HCT116 (cell line): ENCODE results near the gene PARM1. TPM values are rescaled to one million over a fixed set of nuclear protein-coding genes. Genes with fewer than 3 reads are reported as not detected.

Source experiments
- ATAC-seq: fragments of 200-7000 bp; cut with Tn5 transposase; 2 replicates; pipeline ENCODE4 v1.9.1; 2020; ENCODE audit warnings: mild to moderate bottlenecking, moderate library complexity
- BruUV-seq: library from RNA; stranded (reverse); fragments of 400-500 nt; replicated peaks from 2 replicates; lab custom pipeline; 2021; lab: Mats Ljungman, UMichigan
- CTCF ChIA-PET: fragments of 300-600 bp; sonication (Branson Sonifier 250); formaldehyde crosslinking; loops from one replicate; lab custom pipeline; 2021; ENCODE audit warnings: antibody characterized with exemption; lab: Charles Lee
- POLR2A ChIA-PET: fragments of 300-600, 350-600 bp; sonication (Branson Sonifier 250); formaldehyde crosslinking; loops from one replicate; lab custom pipeline; 2021; ENCODE audit warnings: antibody characterized with exemption; lab: Charles Lee
- RAD21 ChIA-PET, 2 experiments: fragments of 300-600 bp; sonication (Branson Sonifier 250); formaldehyde crosslinking; loops; one replicate each; lab custom pipeline; 2023; ENCODE audit warnings: low total read pairs in 2 of 2; ENCODE audit not compliant: uncharacterized antibody in 2 of 2, unreplicated experiment in 2 of 2, low non-redundant PET in 1 of 2; lab: Charles Lee
- DNase-seq: peaks from one replicate; pipeline ENCODE4 v3.0.0-alpha.2; 2010; ENCODE audit warnings: low read depth, low spot score
- H2AFZ ChIP-seq: fragments of 200-600 bp; shearing (Covaris generic), sonication (generic); 2 replicates; pipeline ENCODE4 v1.6.1; 2017; ENCODE audit warnings: low read depth, mixed run types, mixed read lengths, antibody characterized with exemption, low read length; ENCODE audit not compliant: poor library complexity, severe bottlenecking
- H3K27ac ChIP-seq: 2 replicates; pipeline ENCODE4 v1.5.1; 2012; ENCODE audit warnings: low read depth, low read length
- H3K27me3 ChIP-seq: fragments of 200-600 bp; sonication (generic); 2 replicates; pipeline ENCODE4 v1.6.1; 2016; ENCODE audit warnings: mixed run types, low read length, mixed read lengths; ENCODE audit not compliant: insufficient read depth
- H3K36me3 ChIP-seq, 2 experiments: fragments of 200-500 bp in 1 of 2; fragments of 200-600 bp in 1 of 2; sonication (Bioruptor generic) in 1 of 2; sonication (generic) in 1 of 2; 2 replicates each; pipeline versions ENCODE4 v1.5.1 to v1.6.1; 2014 to 2016; ENCODE audit warnings: low read length in 2 of 2, inconsistent platforms in 1 of 2, mixed read lengths in 1 of 2, mixed run types in 1 of 2; ENCODE audit not compliant: insufficient read depth in 2 of 2, control insufficient read depth in 1 of 2
- H3K4me1 ChIP-seq, 2 experiments: fragments of 200-600 bp in 1 of 2; sonication (generic) in 1 of 2; 2 replicates each; pipeline versions ENCODE4 v1.5.1 to v1.6.1; 2012 to 2017; ENCODE audit warnings: low read length in 2 of 2, inconsistent platforms in 1 of 2, mild to moderate bottlenecking in 1 of 2, mixed read lengths in 1 of 2, mixed run types in 1 of 2, moderate library complexity in 1 of 2; ENCODE audit not compliant: insufficient read depth in 2 of 2, control insufficient read depth in 1 of 2
- H3K4me2 ChIP-seq: fragments of 200-600 bp; sonication (generic); 2 replicates; pipeline ENCODE4 v1.6.1; 2017; ENCODE audit warnings: mixed run types, low read length, mixed read lengths
- H3K4me3 ChIP-seq, 2 experiments: fragments of 200-600 bp in 1 of 2; sonication (generic) in 1 of 2; replicated peaks in 1 of 2; 2 replicates each; pipeline ENCODE4 v1.5.1; 2011 to 2016; ENCODE audit warnings: low read length in 2 of 2, control low read depth in 1 of 2, low read depth in 1 of 2, mild to moderate bottlenecking in 1 of 2, mixed read lengths in 1 of 2, mixed run types in 1 of 2
- H3K79me2 ChIP-seq: fragments of 200-600 bp; sonication (generic); 2 replicates; pipeline ENCODE4 v1.6.1; 2017; ENCODE audit warnings: mild to moderate bottlenecking, mixed run types, low read length, moderate library complexity, mixed read lengths; ENCODE audit not compliant: insufficient read depth
- H3K9ac ChIP-seq: fragments of 200-600 bp; sonication (generic); 2 replicates; pipeline ENCODE4 v1.6.1; 2016; ENCODE audit warnings: low read length, mixed read lengths
- H3K9me2 ChIP-seq: fragments of 200-600 bp; sonication (generic), shearing (Covaris generic); 2 replicates; pipeline ENCODE4 v1.6.1; 2017; ENCODE audit warnings: mixed run types, mild to moderate bottlenecking, moderate library complexity; ENCODE audit not compliant: insufficient read depth
- H3K9me3 ChIP-seq, 2 experiments: fragments of 200-500 bp in 1 of 2; fragments of 200-600 bp in 1 of 2; sonication (Bioruptor generic) in 1 of 2; sonication (generic) in 1 of 2; 2 replicates each; pipeline ENCODE4 v1.6.1; 2014 to 2017; ENCODE audit warnings: low read length in 2 of 2, mixed read lengths in 2 of 2, inconsistent platforms in 1 of 2, low read depth in 1 of 2, mild to moderate bottlenecking in 1 of 2, mixed run types in 1 of 2, moderate library complexity in 1 of 2; ENCODE audit not compliant: control insufficient read depth in 1 of 2, insufficient read depth in 1 of 2
- H4K20me1 ChIP-seq: fragments of 200-600 bp; sonication (generic), shearing (Covaris generic); 2 replicates; pipeline ENCODE4 v1.6.1; 2017; ENCODE audit warnings: mixed run types, mild to moderate bottlenecking, moderate library complexity; ENCODE audit not compliant: insufficient read depth
- CEBPB ChIP-seq: IDR thresholded peaks from 2 replicates; pipeline ENCODE4 v1.6.1; 2012; ENCODE audit warnings: low read depth
- EGR1 ChIP-seq: IDR thresholded peaks from 2 replicates; pipeline ENCODE4 v1.6.1; 2012; ENCODE audit warnings: low read depth
- EZH2 ChIP-seq: fragments of 200-600 bp; sonication (generic); IDR thresholded peaks from 2 replicates; pipeline ENCODE4 v1.6.1; 2017; ENCODE audit warnings: antibody characterized with exemption, mixed run types
- FOSL1 ChIP-seq: IDR thresholded peaks from 2 replicates; pipeline ENCODE4 v1.6.1; 2012; ENCODE audit warnings: low read depth
- POLR2A ChIP-seq: IDR thresholded peaks from 2 replicates; pipeline ENCODE4 v1.7.0; 2011; ENCODE audit warnings: borderline replicate concordance; ENCODE audit not compliant: insufficient read depth, insufficient read length; ENCODE audit errors: extremely low read depth
- POLR2AphosphoS5 ChIP-seq: IDR thresholded peaks from 2 replicates; pipeline ENCODE4 v1.6.1; 2011; ENCODE audit warnings: mild to moderate bottlenecking, low read depth, low read length, moderate library complexity
- SIN3A ChIP-seq: IDR thresholded peaks from 2 replicates; pipeline ENCODE4 v1.6.1; 2012; ENCODE audit warnings: low read depth
- SP1 ChIP-seq: IDR thresholded peaks from 2 replicates; pipeline ENCODE4 v1.6.1; 2012; ENCODE audit warnings: low read depth
- SRF ChIP-seq: IDR thresholded peaks from 2 replicates; pipeline ENCODE4 v1.6.1; 2012; ENCODE audit warnings: low read depth
- TCF7L2 ChIP-seq: IDR thresholded peaks from 2 replicates; pipeline ENCODE4 v1.7.0; 2011; ENCODE audit warnings: borderline replicate concordance, inconsistent platforms; ENCODE audit not compliant: insufficient read depth, insufficient read length; ENCODE audit errors: extremely low read depth
- ZFX ChIP-seq: fragments of 450-650 bp; IDR thresholded peaks from 2 replicates; pipeline ENCODE4 v1.6.1; 2017
- ZNF274 ChIP-seq: fragments of 200-500 bp; sonication (Bioruptor generic); IDR thresholded peaks from 2 replicates; pipeline ENCODE4 v1.6.1; 2014; ENCODE audit warnings: mild to moderate bottlenecking, low read depth, low read length, inconsistent platforms
- intact Hi-C: fragments of 100-400 bp; cut with micrococcal nuclease; formaldehyde crosslinking; loops from 2 replicates; pipeline ENCODE4 v1.10.0; 2022
- total RNA-seq: library from RNA; stranded (reverse); gene quantifications from one replicate; pipeline ENCODE4 v1.2.1, GENCODE V29; 2021; ENCODE audit not compliant: unreplicated experiment
- TF ChIP-seq, protein P1 (sequence below): IDR thresholded peaks from 2 replicates; pipeline ENCODE4 v1.6.1; 2011; ENCODE audit warnings: mild to moderate bottlenecking, low read length, moderate library complexity; ENCODE audit not compliant: insufficient replicate concordance; ENCODE audit errors: extremely low read depth
- TF ChIP-seq, protein P2 (sequence below): IDR thresholded peaks from 2 replicates; pipeline ENCODE4 v1.6.1; 2012; ENCODE audit warnings: low read depth
- TF ChIP-seq, protein P3 (sequence below), 3 experiments: fragments of 200-600 bp in 1 of 3; sonication (generic) in 1 of 3; IDR thresholded peaks in 2 of 3; conservative IDR thresholded peaks in 1 of 3; 2 replicates each; pipeline ENCODE4 v1.5.1; 2012 to 2017; ENCODE audit warnings: low read depth in 2 of 3, low read length in 2 of 3, antibody characterized with exemption in 1 of 3, borderline replicate concordance in 1 of 3, control low read depth in 1 of 3, mild to moderate bottlenecking in 1 of 3, mixed read lengths in 1 of 3, mixed run types in 1 of 3, moderate library complexity in 1 of 3; ENCODE audit not compliant: insufficient read depth in 1 of 3
- TF ChIP-seq, protein P4 (sequence below): IDR thresholded peaks from 2 replicates; pipeline ENCODE4 v1.6.1; 2012

PARM1 gene
- total RNA-seq, 1 experiment from 2014 or later, result 11.7 TPM

DNA sequence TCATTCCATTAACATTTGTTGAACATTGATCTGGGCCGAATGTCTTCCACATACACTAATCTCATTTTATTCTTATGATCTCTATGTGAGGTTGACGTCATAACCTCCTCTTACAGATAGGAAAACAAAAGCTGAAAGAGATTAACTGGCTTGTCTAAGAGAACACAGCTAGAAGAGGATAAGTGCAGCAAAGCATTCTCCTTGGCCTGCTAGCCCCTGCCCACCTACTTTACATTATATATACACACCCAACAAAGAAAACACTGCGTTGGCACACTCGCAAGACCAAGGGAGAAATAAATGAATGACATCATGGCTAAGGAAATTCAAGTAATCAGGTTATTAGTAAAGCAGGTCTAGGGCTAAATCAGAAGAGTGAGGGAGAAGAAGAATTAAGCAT, 138.4 kb downstream of the PARM1 start:
- DNase-seq (no peak), ATAC-seq (no peak)
- Histone ChIP-seq H3K4me1 (no peaks in the 10 kb centered on the region), H3K27me3 (no peaks in the 10 kb centered on the region), H3K9me2 (no peaks in the 10 kb centered on the region), H3K9ac (no peak overlapping the region), H3K79me2 (no peaks in the 10 kb centered on the region), H4K20me1 (no peaks in the 10 kb centered on the region), H3K9me3 (no peaks in the 10 kb centered on the region), H3K36me3 (no peaks in the 10 kb centered on the region), H3K4me3 (no peak overlapping the region), H2AFZ (no peak overlapping the region), H3K4me2 (no peak overlapping the region), H3K27ac (no peak overlapping the region)
- intact Hi-C loops, result no loop called here
- RAD21 ChIA-PET, result no interaction called here
- no TSS peak for BruUV-seq
- POLR2A ChIA-PET, result no interaction called here
- TF ChIP-seq ZNF274, result no peak
- no peak for TF ChIP-seq POLR2AphosphoS5
- no peak for TF ChIP-seq EZH2
- TF ChIP-seq, protein P1, sequence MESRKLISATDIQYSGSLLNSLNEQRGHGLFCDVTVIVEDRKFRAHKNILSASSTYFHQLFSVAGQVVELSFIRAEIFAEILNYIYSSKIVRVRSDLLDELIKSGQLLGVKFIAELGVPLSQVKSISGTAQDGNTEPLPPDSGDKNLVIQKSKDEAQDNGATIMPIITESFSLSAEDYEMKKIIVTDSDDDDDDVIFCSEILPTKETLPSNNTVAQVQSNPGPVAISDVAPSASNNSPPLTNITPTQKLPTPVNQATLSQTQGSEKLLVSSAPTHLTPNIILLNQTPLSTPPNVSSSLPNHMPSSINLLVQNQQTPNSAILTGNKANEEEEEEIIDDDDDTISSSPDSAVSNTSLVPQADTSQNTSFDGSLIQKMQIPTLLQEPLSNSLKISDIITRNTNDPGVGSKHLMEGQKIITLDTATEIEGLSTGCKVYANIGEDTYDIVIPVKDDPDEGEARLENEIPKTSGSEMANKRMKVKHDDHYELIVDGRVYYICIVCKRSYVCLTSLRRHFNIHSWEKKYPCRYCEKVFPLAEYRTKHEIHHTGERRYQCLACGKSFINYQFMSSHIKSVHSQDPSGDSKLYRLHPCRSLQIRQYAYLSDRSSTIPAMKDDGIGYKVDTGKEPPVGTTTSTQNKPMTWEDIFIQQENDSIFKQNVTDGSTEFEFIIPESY, result no peak
- TF ChIP-seq SP1, result no peak
- TF ChIP-seq SIN3A, result no peak
- no peak for TF ChIP-seq FOSL1
- no peak for TF ChIP-seq CEBPB
- TF ChIP-seq, protein P2, sequence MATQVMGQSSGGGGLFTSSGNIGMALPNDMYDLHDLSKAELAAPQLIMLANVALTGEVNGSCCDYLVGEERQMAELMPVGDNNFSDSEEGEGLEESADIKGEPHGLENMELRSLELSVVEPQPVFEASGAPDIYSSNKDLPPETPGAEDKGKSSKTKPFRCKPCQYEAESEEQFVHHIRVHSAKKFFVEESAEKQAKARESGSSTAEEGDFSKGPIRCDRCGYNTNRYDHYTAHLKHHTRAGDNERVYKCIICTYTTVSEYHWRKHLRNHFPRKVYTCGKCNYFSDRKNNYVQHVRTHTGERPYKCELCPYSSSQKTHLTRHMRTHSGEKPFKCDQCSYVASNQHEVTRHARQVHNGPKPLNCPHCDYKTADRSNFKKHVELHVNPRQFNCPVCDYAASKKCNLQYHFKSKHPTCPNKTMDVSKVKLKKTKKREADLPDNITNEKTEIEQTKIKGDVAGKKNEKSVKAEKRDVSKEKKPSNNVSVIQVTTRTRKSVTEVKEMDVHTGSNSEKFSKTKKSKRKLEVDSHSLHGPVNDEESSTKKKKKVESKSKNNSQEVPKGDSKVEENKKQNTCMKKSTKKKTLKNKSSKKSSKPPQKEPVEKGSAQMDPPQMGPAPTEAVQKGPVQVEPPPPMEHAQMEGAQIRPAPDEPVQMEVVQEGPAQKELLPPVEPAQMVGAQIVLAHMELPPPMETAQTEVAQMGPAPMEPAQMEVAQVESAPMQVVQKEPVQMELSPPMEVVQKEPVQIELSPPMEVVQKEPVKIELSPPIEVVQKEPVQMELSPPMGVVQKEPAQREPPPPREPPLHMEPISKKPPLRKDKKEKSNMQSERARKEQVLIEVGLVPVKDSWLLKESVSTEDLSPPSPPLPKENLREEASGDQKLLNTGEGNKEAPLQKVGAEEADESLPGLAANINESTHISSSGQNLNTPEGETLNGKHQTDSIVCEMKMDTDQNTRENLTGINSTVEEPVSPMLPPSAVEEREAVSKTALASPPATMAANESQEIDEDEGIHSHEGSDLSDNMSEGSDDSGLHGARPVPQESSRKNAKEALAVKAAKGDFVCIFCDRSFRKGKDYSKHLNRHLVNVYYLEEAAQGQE, result no peak
- TF ChIP-seq POLR2A, result no peak
- TF ChIP-seq, protein P3, sequence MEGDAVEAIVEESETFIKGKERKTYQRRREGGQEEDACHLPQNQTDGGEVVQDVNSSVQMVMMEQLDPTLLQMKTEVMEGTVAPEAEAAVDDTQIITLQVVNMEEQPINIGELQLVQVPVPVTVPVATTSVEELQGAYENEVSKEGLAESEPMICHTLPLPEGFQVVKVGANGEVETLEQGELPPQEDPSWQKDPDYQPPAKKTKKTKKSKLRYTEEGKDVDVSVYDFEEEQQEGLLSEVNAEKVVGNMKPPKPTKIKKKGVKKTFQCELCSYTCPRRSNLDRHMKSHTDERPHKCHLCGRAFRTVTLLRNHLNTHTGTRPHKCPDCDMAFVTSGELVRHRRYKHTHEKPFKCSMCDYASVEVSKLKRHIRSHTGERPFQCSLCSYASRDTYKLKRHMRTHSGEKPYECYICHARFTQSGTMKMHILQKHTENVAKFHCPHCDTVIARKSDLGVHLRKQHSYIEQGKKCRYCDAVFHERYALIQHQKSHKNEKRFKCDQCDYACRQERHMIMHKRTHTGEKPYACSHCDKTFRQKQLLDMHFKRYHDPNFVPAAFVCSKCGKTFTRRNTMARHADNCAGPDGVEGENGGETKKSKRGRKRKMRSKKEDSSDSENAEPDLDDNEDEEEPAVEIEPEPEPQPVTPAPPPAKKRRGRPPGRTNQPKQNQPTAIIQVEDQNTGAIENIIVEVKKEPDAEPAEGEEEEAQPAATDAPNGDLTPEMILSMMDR (IDR thresholded peaks at IDR 0.05 in 2 of 3, conservative IDR thresholded peaks at IDR 0.05 in 1 of 3; ENCODE audit: borderline replicate concordance in 1 of 3, insufficient read depth in 1 of 3, low read depth in 2 of 3, low read length in 2 of 3), result no peak
- no peak for TF ChIP-seq TCF7L2
- TF ChIP-seq ZFX, result no peak
- no peak for TF ChIP-seq SRF
- TF ChIP-seq, protein P4, sequence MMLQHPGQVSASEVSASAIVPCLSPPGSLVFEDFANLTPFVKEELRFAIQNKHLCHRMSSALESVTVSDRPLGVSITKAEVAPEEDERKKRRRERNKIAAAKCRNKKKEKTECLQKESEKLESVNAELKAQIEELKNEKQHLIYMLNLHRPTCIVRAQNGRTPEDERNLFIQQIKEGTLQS, result no peak
- no peak for TF ChIP-seq EGR1
- CTCF ChIA-PET, result no interaction called here
